Stimulated activated CD8-positive, alpha-beta memory T cell treated with anti-CD3 and anti-CD28 coated beads, Interleukin-2, amount 100 ng/mL, for 48 hours (primary cell): ENCODE results near the gene CAMK2B.

Source experiments
- DNase-seq, 2 donors: peaks; one replicate each; pipeline ENCODE4 v3.0.0-alpha.2; 2020; ENCODE audit warnings: low read depth in 2 of 2

CAMK2B gene

GRCh38 chr7:44309271-44310091 lies 15.9 kb downstream of the CAMK2B start:
- peak; percentile 30 to 34 for DNase-seq

DNA sequence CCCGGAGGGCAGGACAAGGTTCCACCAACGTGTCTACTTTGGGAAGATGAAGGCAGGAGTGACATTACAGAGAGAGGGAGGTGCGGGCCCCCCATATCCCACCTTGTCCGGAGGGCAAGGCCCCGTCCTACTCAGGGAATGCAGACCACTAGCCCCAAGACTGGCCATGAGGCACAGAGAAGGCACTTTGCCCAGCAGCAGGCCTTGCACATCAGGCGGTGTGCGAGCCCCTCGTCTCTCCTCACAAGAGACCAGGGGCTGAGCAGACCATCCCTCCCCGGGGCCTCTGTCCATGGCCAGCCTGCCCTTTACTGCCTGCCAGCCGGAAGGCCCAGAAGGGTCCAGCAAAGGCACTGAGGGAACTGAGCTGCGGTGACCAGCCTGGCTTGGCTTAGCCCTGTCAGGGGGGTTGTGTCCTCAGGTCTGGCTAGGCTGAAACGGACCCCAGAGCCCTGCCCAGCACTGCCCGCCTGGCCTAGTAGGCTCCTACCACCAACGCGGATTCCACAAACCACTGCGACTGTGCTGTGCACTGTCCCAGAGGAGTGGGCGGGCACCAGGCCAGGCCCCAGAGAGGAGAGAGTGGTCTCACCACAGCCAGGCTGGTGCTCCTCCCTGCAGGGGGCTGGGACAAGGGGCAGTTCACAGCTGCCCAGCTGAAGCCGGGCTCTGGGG lies 16.7 kb downstream of the CAMK2B start:
- DNase-seq: no peak

DNA sequence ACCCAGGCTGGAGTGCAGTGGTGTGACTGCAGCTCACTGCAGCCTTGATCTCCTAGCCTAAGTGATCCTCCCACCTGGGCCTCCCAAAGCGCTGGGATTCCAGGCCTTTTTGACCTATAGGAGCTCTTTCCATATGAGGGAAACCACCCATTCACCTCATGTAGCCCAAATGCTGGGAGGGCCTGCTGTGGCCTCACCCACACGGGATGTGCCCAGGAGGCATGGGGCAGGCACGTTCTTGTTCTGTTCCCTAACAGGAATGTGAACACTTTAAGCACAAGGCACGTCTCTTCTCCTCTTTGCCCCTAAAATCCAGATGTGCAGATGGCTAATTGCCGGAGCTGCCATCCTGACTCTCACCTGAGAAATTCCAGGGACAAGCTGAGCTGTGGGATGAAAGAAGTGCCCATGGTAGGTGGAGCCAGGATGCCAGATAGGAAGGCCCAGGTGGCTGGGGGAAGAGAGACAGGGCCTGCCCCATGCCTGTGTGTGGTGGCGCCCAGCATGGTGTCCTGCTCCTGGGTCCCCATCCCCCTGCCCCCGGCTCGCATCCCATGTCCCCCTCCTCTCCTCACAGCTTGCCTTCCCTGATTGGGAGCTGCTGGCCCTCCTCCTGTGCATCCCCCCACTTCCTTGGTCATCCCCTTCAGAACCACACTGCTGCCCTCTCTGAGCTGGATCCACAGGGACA lies 17.3 kb downstream of the CAMK2B start:
- no peak for DNase-seq

DNA sequence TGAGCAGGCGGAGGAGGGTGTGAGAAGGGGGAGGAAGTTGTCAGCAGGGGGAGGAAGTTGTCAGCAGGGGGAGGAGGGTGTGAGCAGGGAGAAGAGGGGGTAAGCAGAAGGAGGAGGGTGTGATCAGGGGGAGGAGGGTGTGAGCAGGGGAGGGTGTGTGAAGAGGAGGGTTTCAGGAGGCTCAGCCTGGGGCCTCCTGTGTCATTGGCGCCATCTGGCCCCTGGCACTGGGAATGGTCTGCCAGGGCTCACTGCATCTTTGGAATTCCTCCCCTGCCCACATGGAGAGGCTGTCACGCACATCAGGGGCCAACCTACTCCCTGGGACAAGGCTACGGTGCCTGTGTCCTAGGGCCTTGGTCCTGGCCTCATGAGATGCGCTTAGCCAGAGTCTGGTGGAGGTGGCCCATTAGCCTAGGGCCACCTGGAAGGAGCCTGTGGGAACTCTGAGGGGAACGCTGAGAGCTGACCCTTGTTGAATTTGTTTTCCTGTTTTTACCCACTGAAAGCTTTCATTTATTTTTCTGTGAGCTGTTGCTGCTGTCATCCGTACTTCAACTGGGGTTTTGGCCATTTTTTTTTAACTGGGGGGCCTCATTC lies 18.0 kb downstream of the CAMK2B start:
- no peak for DNase-seq

DNA sequence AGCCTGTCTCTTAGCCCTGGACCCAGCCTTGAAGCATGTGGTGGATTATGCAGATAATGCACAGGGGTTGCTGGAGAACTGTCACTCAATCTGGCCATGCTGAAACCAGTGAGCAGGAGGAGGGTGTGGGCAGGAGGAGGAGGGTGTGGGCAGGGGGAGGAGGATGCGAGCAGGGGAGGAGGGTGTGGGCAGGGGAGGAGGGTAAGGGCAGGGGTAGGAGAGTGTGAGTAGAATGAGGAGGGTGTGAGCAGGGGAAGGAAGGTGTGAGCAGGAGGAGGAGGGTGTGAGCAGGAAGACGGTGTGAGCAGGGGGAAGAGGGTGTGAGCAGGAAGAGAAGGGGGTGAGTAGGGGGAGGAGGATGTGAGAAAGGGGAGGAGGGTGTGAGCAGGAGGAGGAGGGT lies 18.8 kb downstream of the CAMK2B start:
- DNase-seq: no peak

- DNase-seq: no peak
Measured at GRCh38 chr7:44305564-44306507, 19.6 kb downstream of the CAMK2B start.

- DNase-seq: no peak
Measured at GRCh38 chr7:44294325-44295069, 30.9 kb downstream of the CAMK2B start.

- DNase-seq: no peak
Measured at GRCh38 chr7:44293561-44294324, 31.7 kb downstream of the CAMK2B start.

DNA sequence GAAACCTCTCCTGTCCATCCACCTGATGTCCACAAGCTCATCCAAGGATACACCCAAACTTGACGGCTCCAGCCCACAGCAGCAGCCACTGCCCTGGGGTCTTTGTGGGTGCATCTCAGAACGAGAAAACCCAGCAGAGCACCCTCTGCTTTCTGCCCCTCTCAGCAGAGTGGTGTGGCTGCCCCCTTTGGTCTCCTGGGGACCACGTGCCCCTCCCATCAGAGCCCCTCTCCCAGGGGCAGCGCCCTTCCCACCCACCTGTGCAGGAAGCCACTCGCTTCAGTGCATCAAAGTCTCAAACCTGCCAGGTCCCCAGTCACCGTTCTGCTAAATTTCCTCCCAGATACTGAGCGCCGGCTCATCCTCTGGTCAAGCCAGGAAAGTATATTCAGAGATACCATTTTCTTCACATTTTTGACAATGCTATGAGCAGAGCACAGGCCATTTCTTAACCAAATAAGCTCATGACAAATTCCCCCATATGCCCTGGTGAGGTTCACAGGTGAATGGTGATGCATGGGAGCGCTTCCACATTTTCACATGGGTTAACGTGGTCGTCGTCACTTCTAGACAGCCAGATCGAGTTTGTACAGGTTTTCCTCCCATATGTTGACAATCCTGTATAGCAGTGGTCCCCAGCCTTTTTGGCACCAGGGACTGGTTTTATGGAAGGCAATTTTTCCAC lies 32.4 kb downstream of the CAMK2B start:
- DNase-seq: no peak

DNA sequence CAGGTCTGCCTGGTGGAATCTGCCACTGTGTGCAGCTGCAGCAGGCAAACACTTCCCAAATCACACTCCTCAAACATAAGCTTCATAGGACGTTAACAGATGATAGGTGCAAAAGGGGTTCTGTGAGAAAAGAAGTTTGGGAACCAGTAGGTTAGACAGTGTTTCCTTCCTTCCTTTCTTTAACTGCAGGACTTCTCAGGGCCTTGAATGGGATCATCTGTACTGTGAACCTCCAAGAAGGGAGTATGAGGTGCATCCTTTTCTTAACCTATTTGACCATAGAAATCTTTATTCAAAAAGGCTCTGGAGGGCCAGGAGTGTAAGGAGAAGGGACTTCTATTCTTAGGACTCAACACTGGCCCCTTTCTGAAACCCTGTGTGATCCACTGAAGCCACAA lies 33.0 kb downstream of the CAMK2B start:
- DNase-seq: no peak

DNA sequence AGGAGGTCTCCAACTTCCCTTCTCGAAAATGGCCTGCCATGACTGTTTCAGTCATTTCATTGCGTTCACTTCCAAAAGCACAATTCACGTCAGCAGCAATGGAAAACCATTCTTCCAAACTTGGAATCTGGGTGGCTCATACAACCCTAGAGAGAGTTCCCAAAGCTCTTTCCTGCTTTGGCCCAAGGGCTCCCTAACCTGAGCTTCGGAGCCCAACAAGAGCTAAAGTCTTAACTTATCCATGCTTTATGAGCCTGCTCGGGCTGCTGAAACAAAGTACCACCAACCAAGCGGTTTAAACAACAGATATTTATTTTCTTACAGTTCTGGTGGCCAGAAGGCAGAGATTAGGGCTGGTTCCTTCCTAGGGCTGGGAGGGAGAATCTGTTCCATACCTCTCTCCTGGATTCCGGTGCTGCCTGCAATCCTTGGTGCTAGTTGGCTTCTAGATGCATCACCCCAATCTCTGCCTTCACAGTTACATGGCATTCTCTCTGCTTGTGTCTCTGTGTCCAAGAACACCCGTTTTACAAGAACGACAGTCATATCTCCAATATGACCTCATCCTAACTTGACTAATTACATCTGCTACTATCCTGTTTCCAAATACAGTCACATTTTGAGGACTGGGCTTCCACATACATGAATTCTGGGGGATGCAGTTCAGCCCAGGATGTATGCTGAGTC lies 33.5 kb downstream of the CAMK2B start:
- no peak for DNase-seq

DNA sequence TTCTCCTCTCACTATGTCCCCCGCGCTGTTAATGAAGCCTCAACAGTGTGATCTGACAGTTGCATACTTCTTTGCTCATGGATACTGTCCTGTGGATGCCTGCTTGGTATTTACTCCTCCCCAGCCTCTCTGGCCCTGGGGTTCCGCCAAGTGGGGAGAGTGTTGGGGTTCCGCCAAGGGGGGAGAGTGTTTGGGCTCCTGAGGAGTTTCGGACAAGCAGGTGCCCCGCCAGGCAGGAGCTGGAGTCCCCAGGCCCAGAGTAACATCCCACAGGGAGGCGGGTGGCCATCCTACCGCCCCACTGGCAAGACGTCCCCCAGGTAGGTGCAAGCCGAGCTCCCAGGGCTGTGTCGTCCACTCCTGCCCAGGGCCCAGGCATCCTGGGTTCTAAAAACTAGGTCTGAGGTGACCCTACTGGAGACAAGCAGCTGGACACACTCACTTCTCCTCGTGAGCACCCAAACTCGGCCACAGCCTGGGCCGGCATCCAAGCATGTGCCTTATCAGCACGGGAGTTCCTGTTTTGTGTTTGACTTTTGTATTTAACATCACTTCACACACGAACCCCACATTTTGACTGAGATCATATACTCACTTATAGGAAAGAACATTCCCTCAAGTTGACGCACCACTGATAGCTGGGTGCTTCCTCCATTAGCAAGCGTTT lies 34.2 kb downstream of the CAMK2B start:
- no peak for DNase-seq

GRCh38 chr7:44290252-44290620 lies 35.2 kb downstream of the CAMK2B start:
- DNase-seq: no peak

DNA sequence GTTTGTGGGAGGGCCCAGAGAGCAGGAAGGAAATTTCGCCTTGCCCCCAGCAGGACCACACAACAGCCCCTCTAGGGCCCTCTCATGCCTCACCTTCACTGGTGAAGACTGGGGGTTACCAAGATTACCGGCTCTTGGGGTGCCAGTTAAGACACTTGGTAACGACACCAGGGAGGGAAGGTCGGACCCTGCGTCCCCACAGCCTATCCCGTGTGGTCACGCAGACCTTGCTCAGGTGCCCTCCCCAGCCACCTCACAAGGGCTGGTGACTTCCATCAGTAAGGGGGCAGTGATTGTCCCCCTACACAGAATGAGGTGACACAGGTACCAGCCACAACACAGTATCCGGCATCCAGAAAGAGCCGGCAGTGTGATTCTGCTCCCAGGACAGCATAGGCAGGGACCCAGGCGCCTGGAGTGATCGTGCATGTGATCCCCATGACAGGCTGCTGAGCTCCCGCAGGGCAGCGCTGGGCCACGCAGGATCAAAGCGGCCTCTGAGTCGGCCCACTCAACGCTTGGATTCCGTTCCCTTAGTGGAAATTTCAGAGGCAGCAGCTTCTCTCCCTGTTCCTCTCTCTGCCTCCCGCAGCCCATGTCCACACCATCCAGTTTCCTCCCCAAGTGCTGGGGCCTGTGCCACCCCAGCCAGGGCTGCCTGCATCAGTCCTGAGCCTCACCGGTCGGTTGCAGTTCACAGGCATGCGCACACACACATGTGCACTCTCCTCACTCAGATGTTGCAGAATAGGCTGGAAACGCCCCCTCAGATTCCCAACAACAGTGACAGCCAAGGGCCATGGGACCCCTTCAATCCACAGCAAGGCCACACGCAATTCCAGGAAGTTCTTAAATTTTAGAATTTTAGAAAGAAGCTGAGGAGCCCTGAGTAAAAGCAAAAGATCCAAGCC lies 35.8 kb downstream of the CAMK2B start:
- no peak for DNase-seq

GRCh38 chr7:44288811-44289340 lies 36.5 kb downstream of the CAMK2B start:
- no peak for DNase-seq

DNA sequence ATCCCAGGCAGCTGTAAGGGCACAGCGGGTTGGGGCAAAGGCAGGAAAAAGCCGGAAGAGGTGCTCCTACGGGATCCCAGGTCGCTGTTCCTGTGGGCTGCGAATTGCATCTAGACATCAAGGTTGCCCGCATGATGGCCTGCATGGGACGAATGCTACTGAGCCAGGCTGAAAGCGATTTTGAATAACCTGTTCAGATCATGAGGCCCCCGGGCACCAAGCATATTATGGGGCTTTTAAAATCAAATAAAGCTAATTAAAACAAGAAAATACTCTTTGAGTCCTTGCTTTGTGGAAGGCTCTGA lies 37.1 kb downstream of the CAMK2B start:
- DNase-seq: no peak
